ENCODE measurements around the gene VANGL1.
A peak's percentile ranks its signal among the peaks of the same experiment; 100 is the strongest.
"Not testable (repeated sequence)": the region's sequence is repeated elsewhere in the genome, so short reads cannot be mapped to it uniquely, and the experiment has no call there.

Gene VANGL1

GRCh38 chr1:115620950-115621349 is 20.8 kb upstream of the VANGL1 start:
- no peaks in the 10 kb centered on the region for H3K36me3 ChIP-seq (ENCODE audit: insufficient read depth, low read depth, low read length)
- H3K9ac ChIP-seq (ENCODE audit: low read depth, low read length), result no peak overlapping the region
- H3K27me3 ChIP-seq (ENCODE audit: insufficient read depth, low read length), result no peaks in the 10 kb centered on the region
- H3K4me1 ChIP-seq (ENCODE audit: insufficient read depth, low read length), result no peaks in the 10 kb centered on the region; the same call in 1 of the 2 replicates
- H3K9me3 ChIP-seq (ENCODE audit: insufficient read depth, low read depth, low read length), result peaks cover 9% of the 10 kb centered on the region
- H3K27ac ChIP-seq (ENCODE audit: low read length), result no peak overlapping the region
- no peak overlapping the region for H3K4me3 ChIP-seq (ENCODE audit: low read length)

GRCh38 chr1:115624859-115625258 is 16.9 kb upstream of the VANGL1 start:
- H3K36me3 ChIP-seq (ENCODE audit: insufficient read depth, low read depth, low read length), result no peaks in the 10 kb centered on the region
- peaks cover 9% of the 10 kb centered on the region; the same call in 1 of the 2 replicates for H3K9me3 ChIP-seq (ENCODE audit: insufficient read depth, low read depth, low read length)
- no peak overlapping the region for H3K9ac ChIP-seq (ENCODE audit: low read depth, low read length)
- no peaks in the 10 kb centered on the region; the same call in 1 of the 2 replicates for H3K4me1 ChIP-seq (ENCODE audit: insufficient read depth, low read length)
- H3K4me3 ChIP-seq (ENCODE audit: low read length), result no peak overlapping the region
- H3K27me3 ChIP-seq (ENCODE audit: insufficient read depth, low read length), result no peaks in the 10 kb centered on the region
- H3K27ac ChIP-seq (ENCODE audit: low read length), result no peak overlapping the region

- Histone ChIP-seq H3K27ac (ENCODE audit: low read length) (no peak overlapping the region), H3K9me3 (ENCODE audit: insufficient read depth, low read depth, low read length) (no peaks in the 10 kb centered on the region), H3K9ac (ENCODE audit: low read depth, low read length) (no peak overlapping the region), H3K4me1 (ENCODE audit: insufficient read depth, low read length) (peaks cover 13% of the 10 kb centered on the region; the same call in 1 of the 2 replicates), H3K36me3 (ENCODE audit: insufficient read depth, low read depth, low read length) (no peaks in the 10 kb centered on the region), H3K27me3 (ENCODE audit: insufficient read depth, low read length) (no peaks in the 10 kb centered on the region), H3K4me3 (ENCODE audit: low read length) (no peak overlapping the region)
These were observed 11.4 kb upstream of the VANGL1 start for GRCh38 chr1:115630342-115630741.

DNA sequence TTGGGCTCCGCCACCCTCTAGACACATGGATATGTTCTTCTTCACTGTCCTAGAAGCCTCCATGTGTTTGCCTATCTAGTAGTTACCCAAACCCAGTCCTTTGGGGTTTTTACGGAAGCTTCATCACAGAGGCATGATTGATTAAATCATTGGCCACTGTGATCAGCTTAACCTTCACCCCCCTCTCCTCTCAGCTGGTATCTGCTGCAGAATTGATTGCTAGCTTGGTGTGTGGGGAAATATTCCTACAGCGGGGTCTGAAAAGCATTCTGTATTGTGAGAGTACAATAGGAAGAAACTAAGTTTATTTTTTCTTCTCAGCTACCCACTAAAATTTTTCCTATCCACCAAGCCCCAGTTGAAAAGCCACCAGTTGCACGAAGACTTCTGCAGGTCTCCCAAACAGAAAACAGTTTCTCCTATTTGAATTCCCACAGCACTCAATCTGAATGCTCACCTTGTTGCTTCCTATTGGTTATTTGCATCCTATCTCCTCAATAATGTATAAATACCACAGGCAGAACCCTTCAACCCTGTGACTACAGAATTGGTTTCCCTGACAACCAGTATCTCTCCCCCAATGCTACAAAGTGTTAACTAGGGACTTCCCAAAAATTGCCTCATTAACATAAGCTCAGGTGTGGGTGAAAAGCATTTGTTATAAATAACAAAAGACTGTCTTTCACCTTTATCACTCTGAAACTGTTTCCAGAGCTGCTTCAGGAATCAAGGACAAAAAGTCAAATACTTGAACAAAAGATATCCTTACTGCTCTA is 9.3 kb upstream of the VANGL1 start:
- Histone ChIP-seq H3K36me3 (ENCODE audit: insufficient read depth, low read depth, low read length) (no peaks in the 10 kb centered on the region), H3K27ac (ENCODE audit: low read length) (peak overlapping the region; percentile 16), H3K27me3 (ENCODE audit: insufficient read depth, low read length) (no peaks in the 10 kb centered on the region), H3K9me3 (ENCODE audit: insufficient read depth, low read depth, low read length) (no peaks in the 10 kb centered on the region), H3K4me1 (ENCODE audit: insufficient read depth, low read length) (peaks cover 13% of the 10 kb centered on the region; the same call in 1 of the 2 replicates), H3K9ac (ENCODE audit: low read depth, low read length) (peak overlapping the region; percentile 49; the same call in 1 of the 2 replicates), H3K4me3 (ENCODE audit: low read length) (peak overlapping the region; percentile 24; the same call in 1 of the 2 replicates)

DNA sequence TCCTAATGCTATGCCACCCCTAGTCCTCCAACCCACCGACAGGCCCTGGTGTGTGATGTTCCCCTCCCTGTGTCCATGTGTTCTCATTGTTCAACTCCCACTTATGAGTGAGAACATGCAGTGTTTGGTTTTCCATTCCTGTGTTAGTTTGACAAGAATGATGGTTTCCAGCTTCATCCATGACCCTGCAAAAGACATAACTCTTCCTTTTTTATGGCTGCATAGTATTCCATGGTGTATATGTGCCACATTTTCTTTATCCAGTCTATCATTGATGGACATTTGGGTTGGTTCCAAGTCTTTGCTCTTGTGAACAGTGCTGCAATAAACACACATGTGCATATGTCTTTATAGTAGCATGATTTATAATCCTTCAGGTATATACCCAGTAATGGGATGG is 8.2 kb upstream of the VANGL1 start:
- H3K4me3 ChIP-seq (ENCODE audit: low read length); H3K9ac ChIP-seq (ENCODE audit: low read depth, low read length); H3K27me3 ChIP-seq (ENCODE audit: insufficient read depth, low read length); H3K9me3 ChIP-seq (ENCODE audit: insufficient read depth, low read depth, low read length); H3K36me3 ChIP-seq (ENCODE audit: insufficient read depth, low read depth, low read length): not testable (repeated sequence)
- Histone ChIP-seq H3K27ac (ENCODE audit: low read length) (peak overlapping the region; percentile 16), H3K4me1 (ENCODE audit: insufficient read depth, low read length) (peaks cover 13% of the 10 kb centered on the region; the same call in 1 of the 2 replicates)

DNA sequence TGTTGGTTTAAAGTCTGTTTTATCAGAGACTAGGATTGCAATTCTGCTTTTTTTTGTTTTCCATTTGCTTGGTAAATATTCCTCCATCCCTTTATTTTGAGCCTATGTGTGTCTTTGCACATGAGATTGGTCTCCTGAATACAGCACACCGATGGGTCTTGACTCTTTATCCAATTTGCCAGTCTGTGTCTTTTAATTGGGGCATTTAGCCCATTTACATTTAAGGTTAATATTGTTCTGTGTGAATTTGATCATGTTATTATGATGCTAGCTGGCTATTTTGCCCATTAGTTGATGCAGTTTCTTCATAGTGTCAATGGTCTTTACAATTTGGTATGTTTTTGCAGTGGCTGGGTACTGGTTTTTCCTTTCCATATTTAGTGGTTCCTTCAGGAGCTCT is 4.5 kb upstream of the VANGL1 start:
- H3K27ac ChIP-seq (ENCODE audit: low read length); H3K4me3 ChIP-seq (ENCODE audit: low read length): not testable (repeated sequence)

DNA sequence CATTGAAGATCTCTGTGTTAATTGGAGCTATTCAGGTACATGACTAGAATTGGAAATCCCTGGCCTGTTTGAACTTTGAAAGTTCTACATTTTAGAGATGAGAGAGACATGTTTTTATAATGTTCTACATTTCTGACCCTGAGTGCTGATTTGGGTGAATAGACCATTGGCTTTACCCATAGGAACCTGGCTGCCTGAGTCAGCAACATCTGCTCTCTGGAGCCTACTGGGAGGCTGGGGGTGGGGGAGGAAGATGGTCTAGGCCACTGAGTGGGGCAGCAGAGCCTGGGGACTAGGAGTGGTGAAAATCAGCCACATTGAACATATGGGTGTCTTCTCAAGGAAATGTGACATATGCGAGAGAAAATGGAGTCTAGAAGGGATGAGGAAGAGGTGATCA is 1.4 kb upstream of the VANGL1 start:
- Histone ChIP-seq H3K27me3 (ENCODE audit: insufficient read depth, low read length) (peaks cover 17% of the 10 kb centered on the region; the same call in 1 of the 2 replicates), H3K27ac (ENCODE audit: low read length) (no peak overlapping the region), H3K4me1 (ENCODE audit: insufficient read depth, low read length) (peaks cover 7% of the 10 kb centered on the region; the same call in 1 of the 2 replicates), H3K9ac (ENCODE audit: low read depth, low read length) (no peak overlapping the region), H3K9me3 (ENCODE audit: insufficient read depth, low read depth, low read length) (no peaks in the 10 kb centered on the region; the same call in 1 of the 2 replicates), H3K4me3 (ENCODE audit: low read length) (no peak overlapping the region), H3K36me3 (ENCODE audit: insufficient read depth, low read depth, low read length) (no peaks in the 10 kb centered on the region)

More for the DNA sequence above, 4.5 kb upstream of the VANGL1 start:
- not testable (repeated sequence) for H3K9ac ChIP-seq (ENCODE audit: low read depth, low read length); H3K36me3 ChIP-seq (ENCODE audit: insufficient read depth, low read depth, low read length); H3K4me1 ChIP-seq (ENCODE audit: insufficient read depth, low read length); H3K27me3 ChIP-seq (ENCODE audit: insufficient read depth, low read length); H3K9me3 ChIP-seq (ENCODE audit: insufficient read depth, low read depth, low read length)

DNA sequence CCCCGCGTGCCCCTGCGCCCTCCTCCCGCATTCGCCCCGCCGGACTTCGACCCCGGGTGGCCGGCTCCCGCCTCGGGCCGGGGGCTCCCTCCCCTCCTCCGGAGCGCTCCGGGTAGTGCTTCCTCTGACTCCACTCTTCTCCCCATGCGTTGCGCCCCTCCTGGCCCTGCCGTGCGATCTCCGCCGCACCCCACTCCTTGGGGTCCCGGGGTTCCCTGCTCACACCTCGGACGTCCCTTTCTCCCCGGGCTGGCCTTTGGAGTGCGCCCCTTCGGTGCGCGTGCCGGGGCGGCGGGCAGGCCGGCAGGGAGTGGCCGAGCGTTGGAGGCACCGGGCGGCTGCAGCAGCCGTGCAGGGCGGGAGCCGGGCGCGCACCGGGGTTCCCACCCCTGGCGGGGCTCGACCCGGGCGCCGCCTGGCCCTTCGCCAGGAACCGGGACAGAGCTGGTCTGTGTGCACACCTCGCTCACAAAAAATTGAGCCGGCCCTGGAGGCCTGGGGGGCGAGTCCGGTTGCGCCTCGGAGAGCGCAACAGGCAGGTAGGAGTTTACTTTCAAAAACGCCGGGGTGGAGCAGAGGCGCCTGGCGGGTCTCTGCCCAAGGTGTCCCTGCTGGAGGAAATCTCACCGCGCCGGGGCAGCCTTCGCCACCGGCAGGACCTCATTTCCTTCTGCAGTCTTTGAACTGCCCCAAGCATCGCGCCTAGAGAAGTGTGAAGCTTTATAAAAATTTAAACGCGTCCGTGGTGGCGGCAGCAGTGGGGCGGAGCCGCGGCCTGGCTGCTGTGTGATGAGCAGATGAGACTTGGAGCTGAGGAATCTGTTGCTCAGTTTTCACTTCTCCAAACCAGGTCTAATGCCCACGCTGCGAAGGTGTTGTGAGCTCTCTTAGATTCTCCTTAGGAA is 650 bp downstream of the VANGL1 start:
- no peaks in the 10 kb centered on the region; the same call in 1 of the 2 replicates for H3K9me3 ChIP-seq (ENCODE audit: insufficient read depth, low read depth, low read length)
- peaks cover 15% of the 10 kb centered on the region for H3K4me1 ChIP-seq (ENCODE audit: insufficient read depth, low read length)
- no peak overlapping the region for H3K27ac ChIP-seq (ENCODE audit: low read length)
- peaks cover 17% of the 10 kb centered on the region; the same call in 1 of the 2 replicates for H3K27me3 ChIP-seq (ENCODE audit: insufficient read depth, low read length)
- peak overlapping the region; percentile 33; the same call in 1 of the 2 replicates for H3K9ac ChIP-seq (ENCODE audit: low read depth, low read length)
- H3K4me3 ChIP-seq (ENCODE audit: low read length), result peak overlapping the region; percentile 71
- no peaks in the 10 kb centered on the region for H3K36me3 ChIP-seq (ENCODE audit: insufficient read depth, low read depth, low read length)

DNA sequence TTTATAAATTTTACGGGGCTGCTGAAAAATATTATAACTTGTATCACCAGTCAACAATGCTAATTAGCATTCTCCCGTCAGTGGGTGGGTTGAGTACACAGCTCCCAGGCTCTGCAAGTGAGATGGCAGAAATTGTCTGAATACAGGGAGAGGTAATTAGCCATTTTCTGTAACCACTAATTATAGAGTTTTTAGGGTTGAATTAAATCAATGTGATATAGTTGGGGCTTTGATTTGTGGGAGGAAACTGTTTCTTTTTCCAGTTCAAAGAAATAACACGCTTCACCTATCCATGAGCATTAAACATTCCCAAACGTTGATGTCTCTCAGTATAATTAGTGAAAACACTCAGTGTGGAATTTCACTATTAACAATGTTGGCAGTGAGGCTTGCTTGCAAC is 1.5 kb downstream of the VANGL1 start:
- Histone ChIP-seq H3K36me3 (ENCODE audit: insufficient read depth, low read depth, low read length) (no peaks in the 10 kb centered on the region), H3K9me3 (ENCODE audit: insufficient read depth, low read depth, low read length) (no peaks in the 10 kb centered on the region; the same call in 1 of the 2 replicates), H3K27me3 (ENCODE audit: insufficient read depth, low read length) (peaks cover 20% of the 10 kb centered on the region; the same call in 1 of the 2 replicates), H3K4me3 (ENCODE audit: low read length) (peak overlapping the region; percentile 71), H3K9ac (ENCODE audit: low read depth, low read length) (peak overlapping the region; percentile 33; the same call in 1 of the 2 replicates), H3K4me1 (ENCODE audit: insufficient read depth, low read length) (peaks cover 22% of the 10 kb centered on the region), H3K27ac (ENCODE audit: low read length) (no peak overlapping the region)

- peaks cover 22% of the 10 kb centered on the region; the same call in 1 of the 2 replicates for H3K27me3 ChIP-seq (ENCODE audit: insufficient read depth, low read length)
- H3K36me3 ChIP-seq (ENCODE audit: insufficient read depth, low read depth, low read length), result no peaks in the 10 kb centered on the region
- H3K9me3 ChIP-seq (ENCODE audit: insufficient read depth, low read depth, low read length), result no peaks in the 10 kb centered on the region; the same call in 1 of the 2 replicates
- no peak overlapping the region for H3K27ac ChIP-seq (ENCODE audit: low read length)
- H3K4me1 ChIP-seq (ENCODE audit: insufficient read depth, low read length), result peaks cover 26% of the 10 kb centered on the region
- peak overlapping the region; percentile 71 for H3K4me3 ChIP-seq (ENCODE audit: low read length)
- H3K9ac ChIP-seq (ENCODE audit: low read depth, low read length), result no peak overlapping the region
These were observed 1.9 kb downstream of the VANGL1 start for GRCh38 chr1:115643666-115644065.

DNA sequence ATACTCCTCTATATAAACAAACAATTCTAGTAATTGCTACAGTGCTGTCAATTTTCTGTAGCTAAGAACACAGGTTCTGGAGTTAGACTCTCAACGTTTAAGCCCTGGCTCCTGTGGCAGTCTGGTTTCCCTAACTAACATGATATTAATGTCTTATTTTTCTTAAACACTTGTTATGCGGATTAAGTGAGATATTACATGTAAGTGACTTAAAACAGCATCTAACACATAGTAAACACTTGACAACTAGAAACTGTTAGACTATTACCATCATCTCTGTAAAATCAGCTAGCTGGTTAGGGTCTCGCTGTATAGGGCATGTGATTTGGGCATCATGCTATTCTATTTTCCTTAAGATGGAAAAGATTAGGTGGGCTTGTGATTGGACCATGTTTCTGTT is 2.3 kb downstream of the VANGL1 start:
- H3K27ac ChIP-seq (ENCODE audit: low read length), result no peak overlapping the region
- no peaks in the 10 kb centered on the region; the same call in 1 of the 2 replicates for H3K9me3 ChIP-seq (ENCODE audit: insufficient read depth, low read depth, low read length)
- peaks cover 22% of the 10 kb centered on the region; the same call in 1 of the 2 replicates for H3K27me3 ChIP-seq (ENCODE audit: insufficient read depth, low read length)
- H3K36me3 ChIP-seq (ENCODE audit: insufficient read depth, low read depth, low read length), result no peaks in the 10 kb centered on the region
- H3K4me3 ChIP-seq (ENCODE audit: low read length), result no peak overlapping the region
- no peak overlapping the region for H3K9ac ChIP-seq (ENCODE audit: low read depth, low read length)
- H3K4me1 ChIP-seq (ENCODE audit: insufficient read depth, low read length), result peaks cover 30% of the 10 kb centered on the region

Measured in iPS-20b (cell line).